HG02571 (cell line): ENCODE results near the gene PCP4.

Experiments
- ATAC-seq: cut with Tn5 transposase; IDR thresholded peaks from one replicate; pipeline ENCODE4 v1.9.1; 2021; ENCODE audit warnings: mild to moderate bottlenecking, moderate library complexity; ENCODE audit not compliant: unreplicated experiment

Gene PCP4

DNA sequence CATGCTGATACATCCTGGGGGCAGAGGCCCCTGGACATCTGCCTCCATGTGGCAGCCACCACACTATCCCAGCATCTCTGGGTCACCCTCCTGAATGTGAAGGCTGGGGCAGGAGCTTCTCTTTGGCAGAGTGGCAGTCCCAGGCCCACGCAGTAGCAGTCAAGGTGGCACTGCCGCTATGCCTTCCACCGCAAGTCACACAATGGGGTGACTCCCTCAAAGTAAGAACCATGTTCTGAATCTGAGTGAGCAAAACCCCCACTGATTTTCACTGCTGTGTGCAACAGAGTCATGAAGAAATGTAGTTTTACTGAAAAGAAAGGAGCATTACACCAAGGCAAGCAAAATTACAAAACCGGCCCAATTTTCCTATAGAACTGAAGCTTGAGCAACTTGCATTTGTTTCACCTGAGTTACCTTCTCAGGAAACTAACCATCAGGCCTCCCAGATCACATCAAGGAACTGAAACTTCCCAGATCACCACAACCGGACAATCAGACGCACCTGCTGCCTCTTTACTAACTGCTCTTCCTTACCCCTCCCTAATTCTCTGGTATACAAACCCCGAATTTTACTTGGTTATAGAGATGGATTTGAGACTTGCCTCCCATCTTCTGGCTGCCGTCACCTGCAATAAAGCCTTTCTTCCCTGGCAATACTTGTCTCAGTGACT is 102.6 kb downstream of the PCP4 start:
- no peak for ATAC-seq

DNA sequence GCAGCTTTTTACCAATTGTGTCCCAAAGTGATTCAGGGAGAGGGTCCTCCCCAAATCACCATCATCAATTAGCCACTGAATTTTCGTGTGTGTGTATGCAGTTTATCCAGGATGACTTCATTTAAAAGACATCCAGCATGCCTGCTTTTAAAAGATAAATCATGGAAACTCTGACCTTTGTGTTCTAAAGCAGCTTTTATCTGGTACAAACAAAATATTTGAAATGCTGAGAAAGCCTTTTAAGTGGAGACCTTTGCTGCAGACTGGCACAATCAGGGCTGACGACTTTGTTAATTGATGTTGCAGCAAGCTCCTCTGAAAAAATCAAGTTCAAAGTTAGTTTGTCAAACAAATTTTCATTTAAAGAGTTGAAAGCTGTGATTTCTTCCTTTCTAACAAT is 104.7 kb downstream of the PCP4 start:
- ATAC-seq: no peak

GRCh38 chr21:39972471-39972870 is 105.2 kb downstream of the PCP4 start:
- no peak for ATAC-seq

GRCh38 chr21:39972976-39973770 is 105.9 kb downstream of the PCP4 start:
- ATAC-seq: no peak

DNA sequence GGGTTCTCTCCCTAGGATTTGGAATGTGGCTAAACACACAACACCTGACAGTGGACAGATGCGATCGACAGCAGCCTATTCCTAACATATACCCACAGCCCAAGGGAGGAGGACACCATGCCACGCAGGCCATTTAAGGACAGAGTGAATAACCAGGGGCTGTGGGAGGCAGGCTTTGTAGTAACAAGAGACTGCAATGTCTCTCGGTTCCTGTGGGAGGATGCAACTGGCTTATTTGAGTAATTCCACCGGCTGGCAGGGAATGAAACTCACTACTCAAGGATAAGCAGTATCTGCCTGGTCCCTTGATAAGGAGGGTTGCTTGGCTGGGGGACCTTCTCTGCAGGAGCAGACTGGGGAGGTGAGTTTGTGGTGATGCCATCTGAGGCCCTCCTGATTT is 109.6 kb downstream of the PCP4 start:
- ATAC-seq: no peak
